Measurements from ENCODE around the gene ELAVL1. TPM values are rescaled to one million over a fixed set of nuclear protein-coding genes. Genes with fewer than 3 reads are reported as not detected.

The ELAVL1 gene
- total and polyA plus RNA-seq, 2 donors (not counting 1 experiment from before 2014, with no cell fraction given): 21.8 to 63.5 TPM

DNA sequence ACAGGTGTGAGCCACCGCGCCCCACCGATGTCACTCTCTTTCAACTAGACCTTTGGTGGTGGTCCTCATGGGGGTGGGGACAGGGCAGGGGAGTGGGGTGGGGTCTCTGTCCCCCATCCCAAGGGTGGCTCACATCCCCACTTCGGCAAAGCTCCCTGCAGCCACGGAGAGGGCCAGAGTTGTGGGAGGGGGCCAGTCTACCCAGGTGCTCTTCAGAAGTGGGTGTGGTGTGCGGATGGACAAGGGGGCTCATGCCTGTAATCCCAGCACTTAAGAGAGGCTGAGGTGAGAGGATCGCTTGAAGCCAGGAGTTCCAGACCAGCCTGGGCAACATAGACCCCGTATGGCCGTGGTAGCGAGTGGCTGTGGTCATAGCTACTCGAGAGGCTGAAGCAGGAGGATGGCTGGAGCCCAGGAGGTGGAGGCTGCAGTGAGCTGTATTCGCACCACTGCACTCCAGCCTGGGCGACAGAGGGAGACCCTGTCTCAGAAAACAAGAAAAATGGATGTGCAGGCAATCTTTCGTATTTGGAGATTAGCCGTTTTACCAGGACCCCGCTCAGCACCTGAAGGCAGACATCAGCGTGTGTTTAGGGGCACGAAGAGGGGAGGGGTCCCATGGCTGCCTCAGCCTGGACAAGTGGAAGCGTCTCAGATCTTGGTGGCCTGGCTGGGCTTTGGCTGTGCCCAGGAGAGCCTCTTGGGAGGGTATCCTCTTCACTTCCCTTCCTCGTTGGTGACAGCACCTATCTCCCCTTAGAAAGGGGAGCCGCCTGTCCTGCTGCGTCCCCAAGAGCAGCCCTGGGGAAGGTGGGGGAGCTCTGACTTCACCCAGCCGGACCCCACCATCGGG lies 90.0 kb downstream of the ELAVL1 start:
- Histone ChIP-seq H2AFZ (ENCODE audit: insufficient read depth, low read depth, low read length, poor library complexity, severe bottlenecking) (peak overlapping the region; percentile 44), H3K27me3 (replicated peaks in 1 of 4; ENCODE audit: control extremely low read depth in 1 of 4, control insufficient read depth in 3 of 4, insufficient read depth in 4 of 4, low read length in 3 of 4) (peaks cover 0 to 47% (median 25%) of the 10 kb centered on the region in 4 experiments), H3K36me3 (replicated peaks in 1 of 2; ENCODE audit: control extremely low read depth in 1 of 2, control insufficient read depth in 1 of 2, extremely low read depth in 1 of 2, insufficient read depth in 2 of 2, low read length in 1 of 2) (peaks cover 3 to 18% of the 10 kb centered on the region in 2 experiments), H3K4me2 (replicated peaks; ENCODE audit: low read depth, low read length, poor library complexity, severe bottlenecking) (peak overlapping the region; percentile 87), H3K4me1 (ENCODE audit: control insufficient read depth in 2 of 2, insufficient read depth in 2 of 2, low read length in 2 of 2) (peaks cover 44 to 47% of the 10 kb centered on the region in 2 donors), H3K4me3 (ENCODE audit: control extremely low read depth in 1 of 5, extremely low read depth in 1 of 5, insufficient read depth in 1 of 5, low read depth in 2 of 5, low read length in 4 of 5) (peak overlapping the region in 4 of 5 experiments; percentile 18 to 48 (median 30)), H4K20me1 (ENCODE audit: control insufficient read depth, insufficient read depth, low read length, poor library complexity, severe bottlenecking) (peaks cover 55% of the 10 kb centered on the region), H3K9me3 (ENCODE audit: control extremely low read depth in 1 of 3, control insufficient read depth in 2 of 3, insufficient read depth in 1 of 3, low read length in 2 of 3) (peaks cover 0 to 28% (median 0%) of the 10 kb centered on the region in 3 donors), H3K9ac (ENCODE audit: low read length) (peak overlapping the region; percentile 52), H3K79me2 (ENCODE audit: control insufficient read depth, insufficient read depth, low read length) (peaks cover 3% of the 10 kb centered on the region), H3K27ac (ENCODE audit: low read length in 2 of 2) (no peak overlapping the region)
- WGBS (ENCODE audit: insufficient coverage): 49% methylated on average over 20 of the region's 24 CpGs
- Mint-ChIP-seq H3K9me3 (ENCODE audit: insufficient read depth) (no peaks in the 10 kb centered on the region), H3K27ac (peak overlapping the region; percentile 67), H3K27me3 (peaks cover 24% of the 10 kb centered on the region), H3K4me3 (peak overlapping the region; percentile 68), H3K4me1 (peaks cover 29% of the 10 kb centered on the region)
- CTCF ChIA-PET: interaction anchor here (3.7 kb wide), 1 partner anchor 29 kb away, joined by 21 read pairs; the partner anchor contains the start of gene TIMM44
- ATAC-seq (ENCODE audit: low read depth) (no peak), DNase-seq (peak; percentile 42)
- POLR2A ChIA-PET: interaction anchor here (0.5 to 1.7 kb wide), 2 partner anchors 12 to 263 kb away, joined by 3 to 6 read pairs; partner anchors contain the start of gene MAP2K7
- intact Hi-C loops (cut with micrococcal nuclease): no loop called here
- no peak for TF ChIP-seq EZH2 (IDR thresholded peaks at IDR 0.05; ENCODE audit: borderline replicate concordance, insufficient read depth, low read depth, low read length, poor library complexity, severe bottlenecking)
- TF ChIP-seq, protein P1, sequence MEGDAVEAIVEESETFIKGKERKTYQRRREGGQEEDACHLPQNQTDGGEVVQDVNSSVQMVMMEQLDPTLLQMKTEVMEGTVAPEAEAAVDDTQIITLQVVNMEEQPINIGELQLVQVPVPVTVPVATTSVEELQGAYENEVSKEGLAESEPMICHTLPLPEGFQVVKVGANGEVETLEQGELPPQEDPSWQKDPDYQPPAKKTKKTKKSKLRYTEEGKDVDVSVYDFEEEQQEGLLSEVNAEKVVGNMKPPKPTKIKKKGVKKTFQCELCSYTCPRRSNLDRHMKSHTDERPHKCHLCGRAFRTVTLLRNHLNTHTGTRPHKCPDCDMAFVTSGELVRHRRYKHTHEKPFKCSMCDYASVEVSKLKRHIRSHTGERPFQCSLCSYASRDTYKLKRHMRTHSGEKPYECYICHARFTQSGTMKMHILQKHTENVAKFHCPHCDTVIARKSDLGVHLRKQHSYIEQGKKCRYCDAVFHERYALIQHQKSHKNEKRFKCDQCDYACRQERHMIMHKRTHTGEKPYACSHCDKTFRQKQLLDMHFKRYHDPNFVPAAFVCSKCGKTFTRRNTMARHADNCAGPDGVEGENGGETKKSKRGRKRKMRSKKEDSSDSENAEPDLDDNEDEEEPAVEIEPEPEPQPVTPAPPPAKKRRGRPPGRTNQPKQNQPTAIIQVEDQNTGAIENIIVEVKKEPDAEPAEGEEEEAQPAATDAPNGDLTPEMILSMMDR (IDR thresholded peaks at IDR 0.05): no peak

All from B cell (primary cell).